Activated CD4-positive, alpha-beta T cell treated with anti-CD3 and anti-CD28 coated beads for 4 hours (primary cell): ENCODE results near the gene RAD9A.

Source experiments
- DNase-seq, 2 donors: peaks; one replicate each; pipeline ENCODE4 v3.0.0-alpha.2; 2020

RAD9A gene

DNA sequence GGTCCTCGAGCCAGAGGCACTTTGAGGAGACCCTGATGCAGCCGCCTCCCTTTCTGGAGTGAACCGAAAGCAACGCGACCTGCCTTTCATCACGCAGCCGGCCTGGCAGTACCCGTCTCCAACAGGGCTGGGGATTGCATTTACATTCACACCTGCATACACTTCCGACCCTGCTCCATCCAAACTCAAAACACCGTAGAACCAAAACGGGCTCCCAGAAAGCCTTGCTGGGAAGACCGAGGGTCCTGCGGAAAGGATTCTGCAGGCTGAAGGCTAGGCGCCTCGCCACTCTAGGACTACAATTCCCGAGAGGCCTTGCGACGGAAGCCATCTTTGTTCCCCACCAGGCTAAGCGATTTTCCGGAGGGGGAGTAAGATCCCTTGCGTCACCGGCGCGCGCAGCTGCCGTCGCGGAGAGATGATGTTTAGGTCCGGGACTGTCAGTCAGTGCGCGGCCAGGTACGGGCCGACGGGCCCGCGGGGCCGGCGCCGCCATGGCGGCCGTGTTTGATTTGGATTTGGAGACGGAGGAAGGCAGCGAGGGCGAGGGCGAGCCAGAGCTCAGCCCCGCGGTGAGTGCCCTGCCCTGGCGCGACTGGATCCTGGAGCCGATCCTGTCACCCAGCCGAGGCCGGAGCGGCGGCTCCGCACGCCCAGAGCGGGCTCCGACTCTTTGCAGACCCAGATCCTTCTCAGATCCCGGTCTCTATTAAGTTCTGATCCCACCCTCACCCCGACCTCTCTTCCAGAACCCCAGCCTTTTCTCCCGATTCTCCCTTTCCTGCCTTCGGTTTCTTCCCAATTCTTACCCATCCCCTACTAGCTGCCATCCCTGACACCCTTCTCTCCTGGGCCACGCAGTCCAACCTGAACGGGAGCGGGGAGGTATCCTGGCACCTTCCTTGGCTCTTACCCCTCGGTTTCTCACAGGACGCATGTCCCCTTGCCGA lies 36.5 kb downstream of the RAD9A start, which contains the start of gene RPS6KB2:
Gene RPS6KB2 (plus strand): TSS at position 443 of the 950 bp plus-strand sequence. CDS start 52 bp downstream, at position 495.
- DNase-seq: peak; percentile 95 to 100

DNA sequence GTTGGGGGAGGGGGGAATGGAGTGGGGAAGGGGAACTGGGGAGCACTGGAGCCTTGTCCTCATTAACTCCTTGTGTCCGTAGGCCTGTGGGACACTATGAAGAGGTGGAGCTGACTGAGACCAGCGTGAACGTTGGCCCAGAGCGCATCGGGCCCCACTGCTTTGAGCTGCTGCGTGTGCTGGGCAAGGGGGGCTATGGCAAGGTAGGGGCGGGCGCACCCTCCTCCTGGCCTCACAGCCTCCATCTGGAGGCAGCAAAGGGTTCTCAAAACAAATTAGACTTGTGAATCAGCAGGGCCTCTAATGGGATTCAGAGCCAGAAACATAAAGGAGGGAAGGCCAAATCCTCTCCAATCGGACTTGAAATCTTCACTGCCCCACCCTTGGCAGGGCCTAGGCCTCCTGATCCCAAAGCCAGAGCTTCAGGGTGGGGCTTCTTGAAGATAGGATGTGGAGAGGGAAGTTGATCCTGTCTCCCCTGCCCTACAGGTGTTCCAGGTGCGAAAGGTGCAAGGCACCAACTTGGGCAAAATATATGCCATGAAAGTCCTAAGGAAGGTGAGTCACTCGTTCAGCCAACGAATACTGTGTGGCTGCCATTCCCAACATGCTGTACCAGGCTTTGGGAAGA lies 37.4 kb downstream of the RAD9A start:
- DNase-seq: no peak

DNA sequence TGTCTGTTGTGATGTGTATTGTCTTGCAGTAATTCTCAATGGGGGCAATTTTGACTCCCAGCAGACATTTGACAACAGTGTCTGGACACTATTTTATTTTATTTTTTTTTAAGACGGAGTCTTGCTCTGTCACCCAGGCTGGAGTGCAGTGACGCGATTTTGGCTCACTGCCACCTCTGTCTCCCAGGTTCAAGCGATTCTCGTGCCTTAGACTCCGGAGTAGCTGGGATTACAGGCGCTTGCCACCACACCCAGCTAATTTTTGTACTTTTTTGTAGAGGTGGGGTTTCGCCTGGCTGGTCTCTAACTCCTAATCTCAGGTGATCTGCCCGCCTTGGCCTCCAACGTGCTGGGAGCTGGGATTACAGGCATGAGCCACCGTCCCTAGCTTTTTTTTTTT lies 37.9 kb downstream of the RAD9A start:
- DNase-seq: no peak

DNA sequence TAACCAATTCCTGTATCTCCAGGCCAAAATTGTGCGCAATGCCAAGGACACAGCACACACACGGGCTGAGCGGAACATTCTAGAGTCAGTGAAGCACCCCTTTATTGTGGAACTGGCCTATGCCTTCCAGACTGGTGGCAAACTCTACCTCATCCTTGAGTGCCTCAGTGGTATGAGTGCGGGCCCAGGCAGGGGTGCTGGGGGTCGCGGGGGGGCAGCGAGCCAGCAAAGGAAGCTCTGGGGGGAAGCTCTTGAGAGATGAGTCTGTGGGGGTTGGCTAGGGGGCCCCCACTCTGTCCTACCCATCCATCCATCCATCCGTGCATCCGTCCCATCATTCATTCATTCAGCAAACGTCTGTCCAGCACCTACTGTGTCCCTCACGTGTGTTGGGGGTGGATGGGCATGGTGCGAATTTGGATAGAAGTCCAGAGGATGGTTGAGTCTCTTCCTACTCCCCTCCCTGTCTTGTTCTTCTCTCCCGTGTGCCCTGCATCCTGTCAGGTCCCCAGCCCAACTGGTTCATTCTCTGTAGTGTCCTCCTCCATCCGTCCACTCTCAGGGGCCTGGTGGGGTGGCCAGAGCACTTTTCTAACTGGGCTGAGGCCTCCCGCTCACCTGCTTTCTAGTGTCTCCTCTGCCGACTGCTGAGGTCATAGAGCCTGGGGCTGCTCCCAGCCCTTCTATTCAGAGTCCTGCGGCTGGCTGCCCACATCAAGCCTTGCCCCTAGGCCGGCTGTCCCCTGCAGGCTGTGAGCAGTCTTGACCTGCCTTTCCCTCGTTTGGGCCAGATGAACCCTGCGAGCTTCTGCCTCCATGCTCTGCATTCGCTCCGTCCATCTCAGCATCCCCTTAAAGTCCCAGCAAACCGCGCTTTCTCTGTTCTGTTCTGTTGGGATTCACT lies 39.8 kb downstream of the RAD9A start:
- no peak for DNase-seq

DNA sequence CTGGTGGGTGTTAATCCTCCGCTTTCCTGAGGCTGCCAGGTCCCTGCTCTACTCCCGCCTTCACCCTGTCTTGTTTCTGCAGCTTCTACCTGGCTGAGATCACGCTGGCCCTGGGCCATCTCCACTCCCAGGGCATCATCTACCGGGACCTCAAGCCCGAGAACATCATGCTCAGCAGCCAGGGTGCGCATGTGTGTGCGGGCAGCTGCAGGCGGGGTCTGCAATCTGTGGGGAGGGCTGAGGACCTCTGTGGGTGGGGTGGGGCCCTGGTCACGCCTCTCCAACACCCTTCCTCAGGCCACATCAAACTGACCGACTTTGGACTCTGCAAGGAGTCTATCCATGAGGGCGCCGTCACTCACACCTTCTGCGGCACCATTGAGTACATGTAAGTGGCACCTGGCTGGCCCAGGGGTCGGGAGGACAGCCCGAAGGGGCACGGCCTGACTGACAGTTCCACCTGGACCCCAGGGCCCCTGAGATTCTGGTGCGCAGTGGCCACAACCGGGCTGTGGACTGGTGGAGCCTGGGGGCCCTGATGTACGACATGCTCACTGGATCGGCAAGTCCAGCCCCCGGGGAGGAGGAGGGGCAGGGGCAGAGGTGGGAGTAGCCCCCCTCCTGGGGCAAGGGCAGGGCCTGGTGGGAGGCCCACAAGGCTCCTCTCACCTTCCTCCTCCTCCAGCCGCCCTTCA lies 41.0 kb downstream of the RAD9A start:
- DNase-seq: no peak

DNA sequence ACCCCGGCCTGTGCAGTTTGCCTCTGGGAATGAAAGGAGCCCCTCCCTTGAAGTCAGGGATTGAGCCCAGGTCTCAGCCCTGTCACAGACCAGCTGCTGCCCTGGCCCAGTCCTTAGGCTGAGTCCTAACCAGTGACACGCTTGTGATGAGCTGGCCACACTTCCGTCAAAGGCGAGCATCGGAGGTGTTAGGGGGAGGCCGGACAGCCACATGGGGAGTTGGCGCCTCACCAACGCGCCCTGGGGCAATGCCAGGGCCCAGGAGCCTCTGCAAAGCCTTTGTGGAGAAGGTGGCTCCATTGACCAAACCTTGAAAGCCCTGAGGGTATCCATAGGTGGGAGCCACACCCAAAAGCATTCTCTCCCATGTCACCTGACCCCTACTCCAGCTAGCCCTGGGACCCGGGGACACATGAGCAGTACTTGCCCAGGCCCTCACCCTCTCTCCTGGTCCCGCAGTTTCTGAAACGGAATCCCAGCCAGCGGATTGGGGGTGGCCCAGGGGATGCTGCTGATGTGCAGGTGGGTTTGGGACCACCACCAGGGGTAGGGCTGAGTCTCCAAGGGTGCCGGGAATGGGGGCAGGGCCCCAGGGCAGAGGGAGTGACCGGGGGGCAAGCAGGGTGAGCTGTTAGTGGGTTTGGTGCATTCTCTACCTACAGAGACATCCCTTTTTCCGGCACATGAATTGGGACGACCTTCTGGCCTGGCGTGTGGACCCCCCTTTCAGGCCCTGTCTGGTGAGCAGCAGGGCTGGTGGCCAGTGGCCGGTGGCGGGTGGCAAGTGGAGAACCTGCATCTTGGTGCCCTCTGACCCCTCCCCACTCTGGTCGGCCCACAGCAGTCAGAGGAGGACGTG lies 42.0 kb downstream of the RAD9A start:
- DNase-seq: no peak

DNA sequence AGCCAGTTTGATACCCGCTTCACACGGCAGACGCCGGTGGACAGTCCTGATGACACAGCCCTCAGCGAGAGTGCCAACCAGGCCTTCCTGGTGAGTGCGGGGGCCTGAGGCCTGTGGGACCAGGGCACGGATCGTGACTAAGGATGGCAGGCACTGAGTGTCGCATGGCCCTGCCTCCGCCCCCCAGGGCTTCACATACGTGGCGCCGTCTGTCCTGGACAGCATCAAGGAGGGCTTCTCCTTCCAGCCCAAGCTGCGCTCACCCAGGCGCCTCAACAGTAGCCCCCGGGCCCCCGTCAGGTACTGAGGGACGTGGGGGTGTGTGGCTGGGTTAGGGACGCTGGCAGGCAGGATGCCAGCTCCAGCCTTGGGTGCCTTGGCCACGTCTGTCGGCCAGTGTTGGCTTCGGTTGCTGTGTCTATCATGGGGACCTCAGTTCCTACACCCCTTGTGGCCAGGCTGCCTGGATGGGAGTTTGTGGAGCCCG lies 42.7 kb downstream of the RAD9A start:
- no peak for DNase-seq

DNA sequence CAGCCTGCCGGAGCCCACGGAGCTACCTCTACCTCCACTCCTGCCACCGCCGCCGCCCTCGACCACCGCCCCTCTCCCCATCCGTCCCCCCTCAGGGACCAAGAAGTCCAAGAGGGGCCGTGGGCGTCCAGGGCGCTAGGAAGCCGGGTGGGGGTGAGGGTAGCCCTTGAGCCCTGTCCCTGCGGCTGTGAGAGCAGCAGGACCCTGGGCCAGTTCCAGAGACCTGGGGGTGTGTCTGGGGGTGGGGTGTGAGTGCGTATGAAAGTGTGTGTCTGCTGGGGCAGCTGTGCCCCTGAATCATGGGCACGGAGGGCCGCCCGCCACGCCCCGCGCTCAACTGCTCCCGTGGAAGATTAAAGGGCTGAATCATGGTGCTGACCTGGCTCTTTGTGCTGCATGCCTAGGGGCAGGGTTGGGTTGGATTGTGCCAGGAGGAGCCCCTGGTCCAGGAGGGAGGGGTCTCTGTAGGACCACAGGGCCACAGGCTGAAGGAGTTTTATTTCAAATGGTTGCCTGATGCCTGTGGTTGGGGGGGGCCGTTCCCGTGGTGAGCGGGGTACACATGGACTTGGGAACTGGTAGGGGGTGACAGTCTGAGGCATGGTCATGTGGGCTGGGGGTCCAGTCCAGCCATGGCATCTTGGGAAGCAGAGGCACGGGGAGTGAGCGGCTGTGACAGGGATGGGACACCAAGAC lies 43.4 kb downstream of the RAD9A start:
- no peak for DNase-seq

DNA sequence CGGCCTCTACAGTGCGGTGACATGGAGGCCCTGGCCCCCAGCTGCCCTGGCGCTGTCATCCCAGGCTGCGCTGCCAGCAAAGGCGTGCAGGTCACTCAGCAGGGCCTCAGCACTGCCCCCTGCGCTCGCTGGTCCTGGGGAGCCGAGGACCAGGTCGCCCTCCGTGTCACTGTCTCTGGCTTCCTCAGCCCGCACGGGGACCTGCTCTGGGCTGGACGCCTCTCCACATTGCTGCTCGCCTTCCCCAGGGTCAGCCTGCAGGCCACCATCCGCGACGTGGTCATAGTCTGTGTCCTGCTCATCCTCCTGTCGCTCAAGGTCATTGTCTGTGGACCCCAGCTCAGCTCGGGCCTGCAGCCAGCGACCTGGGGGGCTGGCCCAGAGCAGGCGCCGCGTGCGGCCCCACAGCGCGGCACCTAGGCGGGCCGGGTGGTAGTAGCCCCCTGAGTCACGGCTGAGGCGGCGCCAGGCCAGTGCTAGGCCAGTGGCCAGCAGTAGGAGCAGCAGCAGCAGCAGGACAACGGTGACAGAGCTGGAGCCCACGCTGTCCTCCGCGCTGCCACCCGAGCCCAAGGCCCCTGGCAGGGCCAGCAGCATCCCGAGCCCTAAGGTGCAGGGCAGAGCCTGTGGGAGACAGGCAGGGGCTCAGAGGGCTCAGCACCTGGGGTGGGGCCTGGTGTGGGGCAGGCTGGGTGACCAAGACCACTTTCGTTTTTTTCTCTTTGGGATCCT lies 44.1 kb downstream of the RAD9A start:
- no peak for DNase-seq

DNA sequence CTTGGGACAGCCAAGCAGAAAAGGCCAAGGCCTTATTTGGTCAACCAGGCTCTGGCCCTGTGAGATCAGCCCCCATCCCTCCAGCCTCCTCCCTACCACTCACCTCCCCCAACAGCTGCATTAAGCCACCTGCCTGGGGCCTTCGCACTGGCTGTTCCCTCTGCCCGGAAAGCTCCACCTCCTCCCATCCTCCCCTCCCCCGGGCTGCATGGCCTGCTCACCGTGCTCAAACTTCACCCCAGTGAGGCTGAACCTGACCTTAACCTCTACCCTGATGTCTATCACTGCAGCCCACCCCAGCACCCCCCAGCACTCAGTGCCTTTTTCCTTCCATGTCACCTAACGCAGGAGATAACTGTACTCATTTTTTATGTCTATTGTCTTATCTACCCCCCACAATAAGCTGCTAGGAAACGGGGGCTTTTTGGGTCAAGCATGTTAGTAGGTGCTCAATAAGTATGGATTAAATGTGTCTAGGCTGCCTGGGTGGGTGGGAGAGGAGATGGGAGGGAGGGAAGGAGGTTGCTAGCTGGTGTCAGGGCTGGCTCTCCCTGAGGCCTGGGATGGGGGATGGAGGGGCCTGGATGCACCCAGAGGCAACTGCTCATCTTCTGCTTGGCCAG lies 44.8 kb downstream of the RAD9A start:
- peak; percentile 68 for DNase-seq

DNA sequence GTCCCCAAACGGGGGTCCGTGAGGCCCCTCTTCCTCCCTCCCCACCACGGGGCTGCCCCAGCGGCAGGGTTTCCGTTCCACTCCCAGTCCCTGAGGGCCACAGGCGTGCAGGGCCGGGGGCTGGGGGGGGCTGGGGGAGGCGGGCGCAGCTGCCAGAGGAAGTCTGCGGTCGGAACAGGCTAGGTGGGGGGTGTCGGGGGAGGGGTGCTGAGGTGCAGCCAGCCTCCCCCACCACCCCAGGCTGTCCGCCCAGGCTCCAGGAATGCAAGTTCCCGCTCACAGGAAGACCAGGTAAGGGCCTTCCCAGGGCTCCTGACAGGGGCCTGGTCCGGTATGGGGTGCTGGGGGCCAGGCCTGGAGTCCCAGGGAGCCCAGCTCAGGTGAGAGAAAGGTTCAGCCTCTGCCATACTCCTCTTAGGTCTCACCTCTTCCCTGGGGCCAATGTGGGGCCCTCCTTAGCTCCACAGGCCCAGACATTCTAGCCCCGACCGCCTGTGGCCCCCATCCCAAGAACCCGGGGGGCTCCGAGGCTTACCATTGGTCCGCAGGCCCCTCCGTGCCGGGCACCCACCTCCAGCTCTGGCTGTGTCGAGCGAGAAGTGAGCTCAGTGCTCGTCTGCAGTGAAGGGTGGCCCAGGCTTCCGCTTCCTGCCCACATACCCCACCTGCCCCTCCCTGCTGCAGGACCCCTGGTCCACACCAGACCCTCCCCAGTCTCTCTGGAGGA lies 45.5 kb downstream of the RAD9A start, which contains the start of gene PTPRCAP:
Gene PTPRCAP (minus strand): TSS at position 601 of the 727 bp plus-strand sequence. CDS start 63 bp downstream, at position 538.
- DNase-seq: peak; percentile 70 to 77

DNA sequence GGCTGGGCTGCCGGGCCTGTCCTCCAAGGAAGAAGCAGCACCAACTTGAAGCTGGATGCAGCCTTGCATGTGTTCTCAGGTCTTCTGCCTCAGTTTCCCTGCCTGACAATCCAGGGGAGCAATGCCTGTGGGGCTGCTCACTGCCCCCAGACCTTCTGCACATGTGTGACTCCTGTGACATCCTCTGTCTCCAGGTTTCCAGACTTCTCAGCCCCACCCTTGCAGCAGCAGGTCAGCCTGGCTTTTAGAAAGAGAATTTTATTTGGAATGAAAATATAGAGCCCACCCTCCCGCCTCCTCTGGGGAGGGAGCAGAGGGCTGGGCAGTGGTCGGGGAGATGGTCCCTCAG lies 46.0 kb downstream of the RAD9A start:
- DNase-seq: no peak

DNA sequence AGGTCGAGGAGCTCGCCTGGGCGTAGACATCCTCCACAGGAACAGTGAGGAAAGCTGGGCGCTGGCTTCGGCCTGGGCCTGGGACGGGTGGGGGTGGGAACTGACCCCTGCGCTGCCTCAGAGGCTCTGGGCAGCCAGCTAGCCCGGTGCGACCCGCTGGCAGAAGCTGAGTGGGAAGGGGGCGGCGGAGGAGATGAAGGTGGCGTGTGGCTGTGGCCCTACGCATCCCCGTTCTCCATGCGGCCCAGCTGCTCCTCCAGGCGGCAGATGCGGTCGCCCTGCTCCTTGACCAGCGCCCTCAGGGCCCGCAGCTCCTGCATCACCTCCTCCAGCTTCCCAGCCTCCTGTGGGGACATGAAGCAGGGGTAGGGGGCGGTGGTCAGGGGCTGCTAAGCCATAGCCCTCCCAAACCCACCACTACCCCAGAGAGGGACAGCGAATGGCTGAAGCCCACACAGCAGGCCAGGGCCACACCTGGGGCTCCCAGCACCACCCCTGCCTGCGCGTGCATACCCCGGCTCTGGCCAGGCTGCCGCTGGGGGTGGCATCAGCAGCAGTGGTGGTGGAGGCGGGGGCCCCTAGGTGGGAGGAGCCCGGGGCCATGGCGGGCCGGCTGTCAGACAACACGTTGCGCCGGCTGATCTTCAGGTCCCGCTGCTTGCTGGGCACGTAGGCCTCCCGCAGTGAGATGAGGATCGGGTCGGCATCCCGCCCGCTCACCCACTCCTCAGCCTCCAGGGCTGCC lies 46.5 kb downstream of the RAD9A start:
- peak; percentile 67 to 73 for DNase-seq

DNA sequence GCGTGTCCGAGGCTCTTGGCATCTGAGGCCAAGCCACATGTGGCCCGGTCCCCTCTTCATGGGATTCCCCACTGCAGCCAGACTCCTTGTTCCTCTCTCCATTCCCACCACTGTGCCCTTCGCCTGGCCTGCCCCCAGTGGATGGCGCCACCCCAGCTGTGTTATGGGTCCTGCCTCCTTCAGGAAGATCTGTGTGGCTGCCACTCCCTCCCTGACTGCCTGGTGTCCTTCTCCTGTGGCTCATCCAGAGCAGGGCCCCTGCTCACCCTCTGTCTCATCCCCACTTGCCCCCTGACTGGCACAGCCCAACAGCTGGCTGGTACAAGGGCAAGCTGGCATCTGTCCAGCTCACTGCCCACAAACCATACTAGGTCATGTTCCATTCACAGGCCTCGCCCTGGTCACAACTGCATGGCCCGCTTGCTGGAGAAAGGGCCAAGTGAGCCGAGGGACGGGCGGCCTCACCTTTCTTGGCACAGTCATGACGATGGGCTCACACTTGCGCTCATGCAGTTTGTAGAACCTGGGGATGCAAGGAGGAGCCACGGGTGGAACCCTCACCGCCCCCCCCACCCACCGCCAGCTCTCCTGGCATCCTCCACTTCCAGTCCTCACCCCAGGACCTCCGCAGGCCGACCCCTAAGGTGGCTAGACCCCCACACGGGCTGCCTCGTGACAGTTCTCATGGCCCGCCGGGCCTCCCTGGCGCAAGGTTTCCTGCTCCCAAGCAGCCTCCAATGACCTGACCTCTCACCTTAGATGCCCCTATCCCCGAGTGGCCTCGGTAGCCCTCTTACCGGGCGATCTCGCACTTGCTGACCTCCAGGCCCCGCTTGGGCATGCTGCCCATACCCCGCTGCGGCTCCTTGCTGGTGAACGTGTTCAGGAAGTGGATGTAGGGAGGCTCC lies 47.8 kb downstream of the RAD9A start:
- no peak for DNase-seq

DNA sequence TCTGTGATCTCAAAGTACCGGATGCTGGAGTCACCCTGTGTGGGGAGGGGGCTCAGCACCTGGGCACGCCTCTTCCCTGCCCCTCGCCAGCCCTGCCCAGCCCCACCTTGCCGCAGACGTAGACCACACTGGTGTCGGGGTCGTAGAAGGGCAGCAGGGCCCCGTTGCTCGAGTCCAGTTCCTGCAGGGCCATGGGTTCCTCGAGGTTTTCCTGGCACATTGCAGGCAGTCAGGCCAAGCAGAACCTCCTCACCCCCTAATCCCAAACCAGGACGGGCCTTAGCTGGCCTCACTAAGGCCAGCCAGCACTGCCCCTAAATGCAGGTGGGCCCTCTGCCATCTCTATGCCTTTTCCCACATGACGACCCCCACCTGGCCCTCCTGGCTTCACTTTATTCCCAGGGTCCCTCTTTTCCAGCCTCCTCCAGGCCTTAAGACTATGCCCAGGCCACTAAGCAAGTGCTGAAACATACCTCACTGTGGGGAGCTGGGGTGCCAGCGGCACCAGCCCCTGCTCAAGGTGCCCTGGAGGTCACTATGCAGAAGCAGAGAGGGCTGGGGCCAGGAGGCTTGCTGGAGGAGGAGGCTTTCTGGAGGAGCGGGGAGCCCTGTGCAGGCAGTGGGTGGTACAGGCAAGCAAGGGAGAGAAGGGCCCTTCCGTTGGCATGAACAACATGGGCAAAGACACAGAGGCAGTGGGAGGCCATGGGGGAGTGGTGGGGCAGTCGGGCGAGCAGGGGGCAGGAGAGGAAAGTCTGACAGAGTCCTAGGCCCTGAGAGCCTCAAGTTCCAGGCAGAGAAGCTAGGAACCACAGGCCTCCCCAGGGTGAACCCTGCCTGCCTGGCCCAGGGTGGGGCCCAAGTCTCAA lies 48.7 kb downstream of the RAD9A start:
- DNase-seq: no peak

DNA sequence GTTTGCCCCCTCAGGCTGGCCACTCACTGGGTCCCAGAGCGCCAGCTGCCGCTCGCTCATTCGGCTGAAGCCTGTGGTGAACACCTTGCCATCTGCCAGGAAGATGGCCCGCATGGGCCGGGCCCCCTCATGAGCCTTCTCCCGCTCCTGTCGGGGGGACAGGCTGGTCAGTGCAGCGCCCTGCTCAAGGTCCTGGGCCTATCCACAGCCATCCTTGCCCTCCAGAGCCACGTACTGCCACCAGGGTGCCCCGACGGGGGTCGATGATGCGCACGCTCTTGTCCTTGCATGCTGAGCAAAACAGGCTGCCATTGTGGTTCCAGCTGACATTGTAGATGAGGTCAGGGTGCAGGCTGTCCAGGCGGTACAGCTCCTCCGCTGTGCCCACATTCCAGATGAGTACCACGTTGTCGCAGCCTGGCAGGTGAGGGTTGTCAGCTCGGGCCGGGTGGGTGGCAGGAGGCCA lies 49.3 kb downstream of the RAD9A start:
- no peak for DNase-seq
